ENCODE results near the gene POMC.

DNA sequence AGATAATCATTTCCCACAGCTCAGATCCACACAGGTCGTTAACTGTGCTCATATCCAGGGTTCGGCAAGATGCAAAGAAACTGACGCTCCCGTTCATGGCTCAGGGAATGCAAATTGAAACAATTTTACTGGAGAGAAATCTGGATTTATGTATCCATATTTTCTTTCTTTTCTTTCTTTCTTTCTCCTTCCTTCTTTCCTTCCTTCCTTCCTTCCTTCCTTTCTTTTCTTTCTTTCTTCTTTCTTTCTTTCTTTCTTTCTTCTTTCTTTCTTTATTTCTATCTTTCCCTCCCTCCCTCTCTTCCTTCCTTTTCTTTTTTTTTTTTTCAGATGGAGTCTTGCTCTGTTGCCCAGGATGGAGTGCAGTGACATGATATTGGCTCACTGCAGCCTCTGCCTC, 20.0 kb upstream of the POMC start:
- TF ChIP-seq, protein P1, sequence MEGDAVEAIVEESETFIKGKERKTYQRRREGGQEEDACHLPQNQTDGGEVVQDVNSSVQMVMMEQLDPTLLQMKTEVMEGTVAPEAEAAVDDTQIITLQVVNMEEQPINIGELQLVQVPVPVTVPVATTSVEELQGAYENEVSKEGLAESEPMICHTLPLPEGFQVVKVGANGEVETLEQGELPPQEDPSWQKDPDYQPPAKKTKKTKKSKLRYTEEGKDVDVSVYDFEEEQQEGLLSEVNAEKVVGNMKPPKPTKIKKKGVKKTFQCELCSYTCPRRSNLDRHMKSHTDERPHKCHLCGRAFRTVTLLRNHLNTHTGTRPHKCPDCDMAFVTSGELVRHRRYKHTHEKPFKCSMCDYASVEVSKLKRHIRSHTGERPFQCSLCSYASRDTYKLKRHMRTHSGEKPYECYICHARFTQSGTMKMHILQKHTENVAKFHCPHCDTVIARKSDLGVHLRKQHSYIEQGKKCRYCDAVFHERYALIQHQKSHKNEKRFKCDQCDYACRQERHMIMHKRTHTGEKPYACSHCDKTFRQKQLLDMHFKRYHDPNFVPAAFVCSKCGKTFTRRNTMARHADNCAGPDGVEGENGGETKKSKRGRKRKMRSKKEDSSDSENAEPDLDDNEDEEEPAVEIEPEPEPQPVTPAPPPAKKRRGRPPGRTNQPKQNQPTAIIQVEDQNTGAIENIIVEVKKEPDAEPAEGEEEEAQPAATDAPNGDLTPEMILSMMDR (IDR thresholded peaks at IDR 0.05): no peak
- TF ChIP-seq POLR2A (IDR thresholded peaks at IDR 0.05): no peak
